ENCODE measurements around the gene EFR3B.

EFR3B gene

DNA sequence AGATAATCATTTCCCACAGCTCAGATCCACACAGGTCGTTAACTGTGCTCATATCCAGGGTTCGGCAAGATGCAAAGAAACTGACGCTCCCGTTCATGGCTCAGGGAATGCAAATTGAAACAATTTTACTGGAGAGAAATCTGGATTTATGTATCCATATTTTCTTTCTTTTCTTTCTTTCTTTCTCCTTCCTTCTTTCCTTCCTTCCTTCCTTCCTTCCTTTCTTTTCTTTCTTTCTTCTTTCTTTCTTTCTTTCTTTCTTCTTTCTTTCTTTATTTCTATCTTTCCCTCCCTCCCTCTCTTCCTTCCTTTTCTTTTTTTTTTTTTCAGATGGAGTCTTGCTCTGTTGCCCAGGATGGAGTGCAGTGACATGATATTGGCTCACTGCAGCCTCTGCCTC, 146.5 kb downstream of the EFR3B start:
- DNase-seq, result no peak

- no peak for DNase-seq
Observed at GRCh38 chr2:25190536-25190935, 148.7 kb downstream of the EFR3B start.

- no peak for DNase-seq
Observed at GRCh38 chr2:25194576-25195122, 152.8 kb downstream of the EFR3B start.

DNA sequence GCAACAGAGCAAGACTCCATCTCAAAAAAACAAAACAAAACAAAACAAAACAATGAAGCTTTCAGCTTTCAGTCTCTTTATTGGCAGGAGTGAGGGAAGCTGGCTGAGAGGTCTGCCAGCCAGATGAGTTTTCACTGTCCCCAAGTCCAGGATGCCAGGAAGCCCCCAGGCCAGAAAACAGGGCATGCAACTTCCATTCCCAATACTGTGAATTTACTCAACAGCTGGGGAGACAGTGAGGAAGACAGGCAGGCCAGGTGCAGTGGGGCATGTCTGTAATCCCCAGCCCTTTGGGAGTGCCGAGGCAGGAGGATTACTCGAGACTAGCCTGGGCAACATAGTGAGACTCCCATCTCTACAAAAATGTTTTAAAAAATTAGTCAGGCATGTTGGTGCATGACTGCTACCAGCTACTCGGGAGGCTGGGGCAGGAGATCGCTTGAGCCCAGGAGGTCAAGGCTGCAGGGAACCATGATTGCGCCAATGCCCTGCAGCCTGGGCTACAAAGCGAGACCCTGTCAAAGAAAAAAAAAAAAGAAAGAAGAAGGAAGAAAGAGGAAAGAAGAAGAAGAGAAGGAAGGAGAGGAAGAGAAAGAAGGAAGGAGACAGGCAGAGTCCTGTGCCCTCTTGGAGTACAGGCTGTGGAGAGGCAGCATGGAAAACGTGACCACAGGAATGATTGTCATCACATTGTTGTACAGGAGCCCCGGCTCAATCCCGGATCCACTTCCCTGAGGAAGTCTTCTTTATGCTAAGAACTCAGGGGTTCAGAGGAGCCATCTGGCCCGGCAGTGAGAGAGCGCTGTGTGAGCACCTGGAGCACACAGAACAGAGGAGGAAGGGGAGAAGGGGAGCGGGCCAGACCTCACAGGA, 155.7 kb downstream of the EFR3B start:
- DNase-seq, result no peak

DNA sequence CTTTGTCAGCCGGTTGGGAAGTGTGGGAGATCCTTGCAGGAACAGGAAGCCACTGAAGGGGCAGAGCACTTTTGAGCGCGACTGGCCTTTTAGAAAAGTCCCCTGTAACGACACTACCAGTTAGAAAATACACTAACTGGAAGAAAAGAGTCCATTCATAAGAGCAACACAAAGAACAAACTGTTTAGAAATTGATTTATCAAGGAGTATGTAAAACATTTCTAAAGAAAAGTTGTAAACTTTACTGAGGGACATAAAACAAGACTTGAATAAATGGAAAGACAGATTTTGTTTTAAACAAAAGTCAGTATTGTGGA, 156.3 kb downstream of the EFR3B start:
- DNase-seq, result no peak

DNA sequence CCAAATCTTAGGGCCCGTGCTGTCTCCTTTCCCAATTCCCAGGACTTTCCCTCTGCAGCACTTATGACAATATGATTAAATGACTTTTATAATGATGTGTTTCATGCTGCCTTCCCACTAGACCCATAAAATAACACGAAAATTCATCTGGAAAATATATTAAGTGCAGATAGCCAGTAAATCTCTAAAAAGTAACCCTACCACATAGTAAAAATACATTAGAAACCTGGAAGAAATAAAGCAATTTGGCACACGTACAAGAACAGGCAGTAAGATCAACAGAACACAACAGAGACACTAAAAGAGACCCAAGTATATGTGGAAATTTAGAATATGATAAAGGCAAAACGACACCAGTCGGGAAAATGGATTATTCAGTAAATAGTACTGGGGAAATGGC, 156.7 kb downstream of the EFR3B start:
- DNase-seq, result no peak

GRCh38 chr2:25201265-25201664, 159.4 kb downstream of the EFR3B start:
- no peak for DNase-seq

- DNase-seq, result no peak
Observed at GRCh38 chr2:25201794-25202193, 159.9 kb downstream of the EFR3B start.

DNA sequence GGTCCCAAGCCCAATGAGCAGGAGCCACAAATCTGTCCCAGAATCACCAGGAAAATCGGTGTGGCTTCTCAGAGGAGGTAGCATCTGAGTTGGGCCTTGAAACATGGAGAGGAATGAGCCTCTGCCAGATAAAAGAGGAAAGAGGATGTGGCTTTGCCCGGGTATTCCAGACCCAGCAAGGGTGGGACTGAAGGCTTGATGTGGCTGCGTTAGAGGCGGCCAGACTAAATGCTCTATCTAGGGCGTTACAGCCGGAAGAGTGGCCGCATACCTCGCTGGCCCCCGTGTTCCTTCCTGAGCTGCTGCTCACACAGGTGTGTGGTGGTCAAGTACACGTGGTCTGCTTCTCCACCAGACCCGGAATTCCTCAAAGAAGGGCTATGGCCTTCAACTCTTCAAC, 160.4 kb downstream of the EFR3B start:
- no peak for DNase-seq

GRCh38 chr2:25204190-25204838, 162.4 kb downstream of the EFR3B start:
- DNase-seq, result peak; percentile 88

DNA sequence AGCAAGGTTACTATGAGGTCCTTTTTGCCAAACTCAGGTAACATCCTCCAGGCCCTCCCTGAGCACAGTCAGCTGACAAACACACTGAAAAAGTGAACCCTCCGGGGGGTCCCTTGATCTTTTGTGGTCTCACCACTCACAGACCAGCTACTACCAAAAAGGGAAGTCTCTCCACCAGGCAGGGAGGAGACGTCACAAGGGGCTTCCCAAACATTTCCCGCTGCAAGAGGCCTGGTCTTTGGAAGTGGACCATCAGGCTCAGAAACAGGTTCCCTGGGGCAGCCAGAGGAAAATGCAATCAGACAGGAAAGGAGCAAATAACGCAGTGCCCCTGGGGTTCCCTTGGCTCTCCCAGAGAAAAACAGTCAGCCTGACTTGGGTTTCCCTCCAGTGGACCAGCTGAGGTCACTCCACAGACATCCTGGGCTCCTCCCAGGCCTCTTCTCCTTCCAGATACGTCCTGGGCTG, 165.2 kb downstream of the EFR3B start:
- no peak for DNase-seq

Measured in right kidney (tissue), 1 donor.